ENCODE measurements around the gene TSKU. TPM values are rescaled to one million over a fixed set of nuclear protein-coding genes. Genes with fewer than 3 reads are reported as not detected.

TSKU gene
- total and polyA plus RNA-seq, 9 of the 15 experiments (the other 6 are each of a cell fraction or from before 2014, with no cell fraction given): 0.60 to 11.9 (median 8.4) TPM

- Histone ChIP-seq H4K20me1 (replicated peaks; ENCODE audit: control insufficient read depth, insufficient read depth, low read length) (peaks cover 4% of the 10 kb centered on the region), H3K36me3 (ENCODE audit: control insufficient read depth, insufficient read depth, low read length) (peaks cover 36% of the 10 kb centered on the region; the same call in 2 of the 3 replicates), H3K4me1 (replicated peaks in 1 of 2; ENCODE audit: control insufficient read depth in 2 of 2, insufficient read depth in 2 of 2, low read length in 2 of 2) (peaks cover 14 to 21% of the 10 kb centered on the region in 2 experiments; a peak in 4 of 5 replicates), H3K4me2 (ENCODE audit: insufficient read depth, low read length) (no peak overlapping the region), H3K79me2 (ENCODE audit: control insufficient read depth, insufficient read depth, low read length) (peaks cover 53% of the 10 kb centered on the region), H3K27ac (ENCODE audit: extremely low read depth, low read depth, low read length) (no peak overlapping the region), H2AFZ (ENCODE audit: low read depth, low read length) (no peak overlapping the region), H3K9me1 (ENCODE audit: control insufficient read depth, insufficient read depth, low read length) (peaks cover 3% of the 10 kb centered on the region), H3K27me3 (ENCODE audit: control insufficient read depth in 2 of 2, insufficient read depth in 2 of 2, low read length in 2 of 2) (no peaks in the 10 kb centered on the region), H3K4me3 (no peak overlapping the region), H3K9ac (ENCODE audit: insufficient read depth in 1 of 2, low read depth in 2 of 2, low read length in 2 of 2) (no peak overlapping the region), H3K9me3 (replicated peaks; ENCODE audit: control insufficient read depth, insufficient read depth, low read depth, low read length) (0 out of 2 replicates have a peak, but pooled peaks cover 3% of the 10 kb centered on the region)
- intact Hi-C loops (cut with micrococcal nuclease) (no loop called here), in situ Hi-C loops (cut with MboI) (no loop called here)
- CTCF ChIA-PET (ENCODE audit: low intra/inter-chr PET ratio): no interaction called here
- DNase-seq (ENCODE audit: extremely low read depth in 1 of 4, low spot score in 3 of 4) (no peak), ATAC-seq (no peak), FAIRE-seq (no peak)
- POLR2A ChIA-PET: interaction anchor here (0.5 to 1.6 kb wide), 6 partner anchors 9 to 1000 kb away, joined by 3 to 6 read pairs (median 3); no protein-coding TSS in a partner anchor
- no TSS peak for BruUV-seq (replicated peaks)
- WGBS (ENCODE audit: insufficient coverage, low coverage, missing lambda C conversion rate): 88% methylated on average over 9 of the region's 9 CpGs
- TF ChIP-seq BCOR (IDR thresholded peaks at IDR 0.05) (no peak), CEBPG (CRISPR knock-in tag; IDR thresholded peaks at IDR 0.05) (no peak), CEBPG (tag; conservative IDR thresholded peaks at IDR 0.05 in 1 of 2, IDR thresholded peaks at IDR 0.05 in 1 of 2) (no peak), MYC (IDR thresholded peaks at IDR 0.05; ENCODE audit: low read depth, low read length) (no peak), MYC (CRISPR knock-in tag; IDR thresholded peaks at IDR 0.05; ENCODE audit: borderline replicate concordance, low read depth) (no peak), ZEB2 (IDR thresholded peaks at IDR 0.05) (no peak)
These were observed 10.5 kb downstream of the TSKU start for GRCh38 chr11:76793391-76794291.

Data from K562 (cell line).